AG09309 (cell line): Measurements from ENCODE around the gene KRTAP10-9.

ENCODE experiments used
- DNase-seq: peaks from one replicate; pipeline ENCODE4 v3.0.0-alpha.2; 2010; ENCODE audit warnings: low read depth
- H3K4me3 ChIP-seq: 2 replicates; pipeline ENCODE4 v1.5.1; 2011; ENCODE audit warnings: mild to moderate bottlenecking, low read depth, low read length, moderate library complexity; ENCODE audit not compliant: control insufficient read depth
- TF ChIP-seq, protein P1 (sequence below): IDR thresholded peaks from 2 replicates; pipeline ENCODE4 v1.5.1; 2011; ENCODE audit warnings: mild to moderate bottlenecking, low read depth, low read length, inconsistent platforms; ENCODE audit not compliant: insufficient read depth, control insufficient read depth; ENCODE audit errors: missing control alignments

The KRTAP10-9 gene

DNA sequence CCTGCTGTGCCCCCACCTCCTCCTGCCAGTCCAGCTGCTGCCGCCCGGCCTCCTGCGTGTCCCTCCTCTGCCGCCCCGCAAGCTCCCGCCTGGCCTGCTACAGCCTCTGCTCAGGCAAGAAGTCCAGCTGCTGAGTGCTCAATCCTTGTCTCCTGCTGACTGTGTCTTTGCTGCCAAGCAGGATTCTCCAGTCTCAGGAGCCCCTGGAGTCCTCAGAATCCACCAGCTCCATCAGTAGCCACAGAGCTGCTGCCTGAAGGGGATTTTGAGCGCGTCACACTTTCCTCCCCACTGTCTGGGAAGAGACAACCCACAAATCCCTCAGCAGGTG is 20.3 kb downstream of the KRTAP10-9 start:
- no peak for DNase-seq
- TF ChIP-seq, protein P1, sequence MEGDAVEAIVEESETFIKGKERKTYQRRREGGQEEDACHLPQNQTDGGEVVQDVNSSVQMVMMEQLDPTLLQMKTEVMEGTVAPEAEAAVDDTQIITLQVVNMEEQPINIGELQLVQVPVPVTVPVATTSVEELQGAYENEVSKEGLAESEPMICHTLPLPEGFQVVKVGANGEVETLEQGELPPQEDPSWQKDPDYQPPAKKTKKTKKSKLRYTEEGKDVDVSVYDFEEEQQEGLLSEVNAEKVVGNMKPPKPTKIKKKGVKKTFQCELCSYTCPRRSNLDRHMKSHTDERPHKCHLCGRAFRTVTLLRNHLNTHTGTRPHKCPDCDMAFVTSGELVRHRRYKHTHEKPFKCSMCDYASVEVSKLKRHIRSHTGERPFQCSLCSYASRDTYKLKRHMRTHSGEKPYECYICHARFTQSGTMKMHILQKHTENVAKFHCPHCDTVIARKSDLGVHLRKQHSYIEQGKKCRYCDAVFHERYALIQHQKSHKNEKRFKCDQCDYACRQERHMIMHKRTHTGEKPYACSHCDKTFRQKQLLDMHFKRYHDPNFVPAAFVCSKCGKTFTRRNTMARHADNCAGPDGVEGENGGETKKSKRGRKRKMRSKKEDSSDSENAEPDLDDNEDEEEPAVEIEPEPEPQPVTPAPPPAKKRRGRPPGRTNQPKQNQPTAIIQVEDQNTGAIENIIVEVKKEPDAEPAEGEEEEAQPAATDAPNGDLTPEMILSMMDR = no peak
- no peak overlapping the region for H3K4me3 ChIP-seq

DNA sequence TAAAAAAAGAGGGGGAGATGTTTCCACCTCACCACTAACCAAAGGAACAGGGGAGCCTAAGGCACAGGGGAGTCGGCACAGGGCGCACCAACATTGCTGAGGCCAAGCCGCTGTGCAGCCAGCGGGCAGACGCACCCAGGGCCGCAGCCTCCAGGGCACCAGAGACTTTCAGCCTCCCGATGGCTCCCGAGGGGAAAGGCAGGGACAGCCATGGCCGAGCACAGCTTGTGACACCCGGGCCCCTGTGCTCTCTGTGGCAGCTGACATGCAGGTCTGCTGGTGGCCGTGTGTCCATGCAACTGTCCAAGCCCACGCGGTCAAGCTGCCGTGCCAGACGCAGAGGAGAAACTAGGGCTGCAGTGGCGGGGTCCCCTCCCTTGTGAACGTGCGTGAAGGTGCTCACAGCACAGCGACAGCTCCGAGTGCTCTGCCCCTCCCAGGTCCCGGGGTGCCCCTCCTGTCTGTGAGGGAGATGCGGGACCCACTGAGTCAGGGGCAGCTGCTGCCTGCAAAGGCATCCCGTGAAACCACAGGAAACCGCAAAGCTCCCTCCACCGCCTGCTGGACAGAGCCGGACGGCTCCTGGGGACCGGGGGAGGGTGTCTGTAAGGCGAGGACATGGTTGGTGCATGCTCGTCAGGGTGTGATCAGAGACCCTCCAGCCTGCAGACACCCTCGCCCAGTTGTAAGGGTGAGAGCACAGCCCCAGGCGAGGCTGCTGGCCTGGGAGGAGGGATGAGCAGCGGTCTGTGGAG is 21.8 kb downstream of the KRTAP10-9 start:
- TF ChIP-seq, protein P1 = no peak
- DNase-seq = no peak

GRCh38 chr21:44649521-44650100 is 22.7 kb downstream of the KRTAP10-9 start:
- no peak overlapping the region for H3K4me3 ChIP-seq
- TF ChIP-seq, protein P1 = no peak
- DNase-seq = no peak

More for the DNA sequence above, 21.8 kb downstream of the KRTAP10-9 start:
- no peak overlapping the region for H3K4me3 ChIP-seq

DNA sequence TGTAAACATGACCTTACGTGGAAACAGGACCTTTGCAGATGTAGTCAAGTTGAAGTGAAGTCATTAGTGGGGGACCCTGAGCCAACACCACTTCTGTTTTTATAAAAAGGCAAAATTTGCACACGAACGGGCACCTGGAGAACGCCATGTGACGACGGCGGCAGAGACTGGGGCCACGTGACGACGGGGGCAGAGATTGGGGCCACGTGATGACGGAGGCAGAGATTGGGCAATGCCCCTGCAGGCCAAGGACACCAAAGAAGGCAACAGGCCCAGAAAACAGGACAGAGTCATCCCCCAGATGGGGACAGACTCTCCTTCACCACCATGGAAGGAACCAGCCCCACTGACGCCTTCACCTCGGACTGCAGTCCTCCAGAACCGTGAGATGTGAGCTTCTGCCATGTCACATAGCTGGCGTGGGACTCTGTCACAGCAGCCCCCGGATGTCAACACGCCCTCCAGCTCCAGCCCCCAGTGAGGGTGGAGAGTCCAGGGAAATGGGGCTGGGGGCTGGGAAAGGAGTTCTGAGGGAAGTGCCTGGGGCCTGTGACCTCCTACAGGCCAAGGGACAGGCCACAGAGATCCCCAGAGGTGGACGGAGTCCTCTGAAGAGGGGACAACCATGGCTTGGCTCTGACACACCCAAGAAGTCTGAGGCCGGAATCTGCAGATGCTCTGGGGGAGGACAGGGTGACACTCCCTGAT is 23.5 kb downstream of the KRTAP10-9 start:
- DNase-seq = no peak
- H3K4me3 ChIP-seq = no peak overlapping the region
- TF ChIP-seq, protein P1 = no peak

- DNase-seq = no peak
- TF ChIP-seq, protein P1 = no peak
Measured at GRCh38 chr21:44650973-44651675, 24.2 kb downstream of the KRTAP10-9 start.

DNA sequence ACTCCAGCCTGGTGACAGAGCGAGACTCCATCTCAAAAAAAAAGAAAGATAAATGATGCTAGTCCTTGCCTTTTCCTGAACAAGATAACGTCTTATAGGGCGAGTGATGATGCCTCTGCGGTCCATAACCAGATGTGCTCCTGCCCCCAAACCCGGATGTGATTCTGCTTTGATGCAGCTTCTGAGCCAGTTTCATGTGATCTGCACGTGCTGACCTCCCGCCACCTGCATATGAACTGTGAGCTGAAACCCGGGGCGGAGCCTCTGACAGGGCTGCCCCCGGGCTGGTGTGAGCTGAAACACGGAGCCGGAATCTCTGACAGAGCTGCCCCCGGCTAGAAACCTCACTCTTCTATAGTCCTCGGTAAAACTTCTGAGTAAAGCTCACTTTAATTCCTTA is 26.2 kb downstream of the KRTAP10-9 start:
- TF ChIP-seq, protein P1 = no peak
- no peak for DNase-seq
- H3K4me3 ChIP-seq = no peak overlapping the region

More at GRCh38 chr21:44650973-44651675, 24.2 kb downstream of the KRTAP10-9 start:
- no peak overlapping the region for H3K4me3 ChIP-seq
